ENCODE data around the gene SIDT1. TPM values are rescaled to one million over a fixed set of nuclear protein-coding genes. Genes with fewer than 3 reads are reported as not detected.

SIDT1 gene
- total RNA-seq, 1 donor from 2014 or later: not detected

DNA sequence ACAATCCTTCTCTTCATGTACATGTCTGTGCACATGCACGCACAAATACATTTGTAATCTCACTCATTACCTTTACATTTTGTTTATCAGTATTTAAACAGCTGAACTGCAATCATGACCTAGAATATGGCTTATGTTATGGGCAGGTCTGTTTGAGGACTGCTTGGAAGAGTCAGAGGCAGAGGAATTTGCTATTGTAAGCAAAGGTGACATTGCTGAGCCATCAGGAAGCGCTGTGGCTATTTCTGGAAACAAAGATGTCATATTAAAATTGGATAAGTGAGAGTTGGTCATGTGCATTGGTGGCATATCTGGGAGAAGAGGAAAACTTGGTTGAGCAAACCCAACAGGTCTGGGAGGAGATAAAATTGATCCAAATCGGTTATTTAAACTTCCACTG lies 122.5 kb downstream of the SIDT1 start:
- Histone ChIP-seq H4K20me1 (ENCODE audit: insufficient read depth, low read length) (no peaks in the 10 kb centered on the region), H3K79me2 (ENCODE audit: insufficient read depth, low read length) (no peaks in the 10 kb centered on the region), H3K4me2 (ENCODE audit: low read length) (no peak overlapping the region), H3K36me3 (ENCODE audit: insufficient read depth, low read length) (peaks cover 17% of the 10 kb centered on the region), H3K9ac (ENCODE audit: low read length) (no peak overlapping the region), H2AFZ (ENCODE audit: low read depth, low read length) (no peak overlapping the region), H3K4me3 (ENCODE audit: insufficient read depth, low read depth, low read length) (no peak overlapping the region), H3K9me3 (ENCODE audit: insufficient read depth, low read depth, low read length) (no peaks in the 10 kb centered on the region), H3K4me1 (ENCODE audit: insufficient read depth, low read length) (no peaks in the 10 kb centered on the region), H3K27ac (ENCODE audit: low read depth, low read length) (no peak overlapping the region), H3K27me3 (ENCODE audit: insufficient read depth, low read length) (no peaks in the 10 kb centered on the region)
- Mint-ChIP-seq H3K36me3 (ENCODE audit: low read depth, unreplicated experiment) (peaks cover 33% of the 10 kb centered on the region), H3K9me3 (ENCODE audit: unreplicated experiment) (peaks cover 10% of the 10 kb centered on the region), H3K4me1 (ENCODE audit: low read depth, unreplicated experiment) (no peaks in the 10 kb centered on the region), H3K27ac (ENCODE audit: unreplicated experiment) (no peak overlapping the region), H3K27me3 (ENCODE audit: low read depth, unreplicated experiment) (no peaks in the 10 kb centered on the region), H3K4me3 (ENCODE audit: unreplicated experiment) (no peak overlapping the region)
- DNase-seq (ENCODE audit: low read depth): no peak
- TF ChIP-seq, protein P1, sequence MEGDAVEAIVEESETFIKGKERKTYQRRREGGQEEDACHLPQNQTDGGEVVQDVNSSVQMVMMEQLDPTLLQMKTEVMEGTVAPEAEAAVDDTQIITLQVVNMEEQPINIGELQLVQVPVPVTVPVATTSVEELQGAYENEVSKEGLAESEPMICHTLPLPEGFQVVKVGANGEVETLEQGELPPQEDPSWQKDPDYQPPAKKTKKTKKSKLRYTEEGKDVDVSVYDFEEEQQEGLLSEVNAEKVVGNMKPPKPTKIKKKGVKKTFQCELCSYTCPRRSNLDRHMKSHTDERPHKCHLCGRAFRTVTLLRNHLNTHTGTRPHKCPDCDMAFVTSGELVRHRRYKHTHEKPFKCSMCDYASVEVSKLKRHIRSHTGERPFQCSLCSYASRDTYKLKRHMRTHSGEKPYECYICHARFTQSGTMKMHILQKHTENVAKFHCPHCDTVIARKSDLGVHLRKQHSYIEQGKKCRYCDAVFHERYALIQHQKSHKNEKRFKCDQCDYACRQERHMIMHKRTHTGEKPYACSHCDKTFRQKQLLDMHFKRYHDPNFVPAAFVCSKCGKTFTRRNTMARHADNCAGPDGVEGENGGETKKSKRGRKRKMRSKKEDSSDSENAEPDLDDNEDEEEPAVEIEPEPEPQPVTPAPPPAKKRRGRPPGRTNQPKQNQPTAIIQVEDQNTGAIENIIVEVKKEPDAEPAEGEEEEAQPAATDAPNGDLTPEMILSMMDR (IDR thresholded peaks at IDR 0.05; ENCODE audit: insufficient read depth, low read depth, low read length): no peak
- no peak for TF ChIP-seq EZH2 (IDR thresholded peaks at IDR 0.05; ENCODE audit: insufficient read depth, low read length)
- FAIRE-seq: no peak

DNA sequence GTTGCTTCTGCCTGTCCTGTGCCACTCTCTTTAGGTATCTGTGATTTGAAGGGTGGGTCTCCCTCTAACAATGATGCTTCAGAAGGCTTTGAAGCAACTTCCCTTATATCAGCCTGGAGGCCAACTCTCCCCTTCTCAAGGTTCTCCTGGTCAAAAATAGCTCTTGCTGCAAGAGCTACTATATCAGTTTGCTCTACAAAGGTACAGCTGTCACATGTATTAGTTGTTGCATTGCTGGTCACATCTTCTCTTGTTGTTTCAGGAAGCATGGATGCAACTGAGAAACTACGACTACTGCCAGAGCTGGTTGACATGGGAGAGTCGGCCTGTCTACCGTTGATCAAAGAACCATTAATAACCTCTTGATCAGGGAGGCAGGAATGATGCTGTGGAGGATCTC lies 125.8 kb downstream of the SIDT1 start:
- Histone ChIP-seq H3K4me2 (ENCODE audit: low read length) (no peak overlapping the region), H3K36me3 (ENCODE audit: insufficient read depth, low read length) (peaks cover 23% of the 10 kb centered on the region), H3K9me3 (ENCODE audit: insufficient read depth, low read depth, low read length) (no peaks in the 10 kb centered on the region), H3K9ac (ENCODE audit: low read length) (no peak overlapping the region), H4K20me1 (ENCODE audit: insufficient read depth, low read length) (no peaks in the 10 kb centered on the region), H2AFZ (ENCODE audit: low read depth, low read length) (no peak overlapping the region), H3K4me3 (ENCODE audit: insufficient read depth, low read depth, low read length) (no peak overlapping the region), H3K27me3 (ENCODE audit: insufficient read depth, low read length) (no peaks in the 10 kb centered on the region), H3K27ac (ENCODE audit: low read depth, low read length) (no peak overlapping the region), H3K4me1 (ENCODE audit: insufficient read depth, low read length) (no peaks in the 10 kb centered on the region), H3K79me2 (ENCODE audit: insufficient read depth, low read length) (no peaks in the 10 kb centered on the region)
- peaks cover 7% of the 10 kb centered on the region for H3K9me3 Mint-ChIP-seq (ENCODE audit: unreplicated experiment)
- H3K36me3 Mint-ChIP-seq (ENCODE audit: low read depth, unreplicated experiment): peaks cover 40% of the 10 kb centered on the region
- H3K4me3 Mint-ChIP-seq (ENCODE audit: unreplicated experiment): no peak overlapping the region
- no peaks in the 10 kb centered on the region for H3K27me3 Mint-ChIP-seq (ENCODE audit: low read depth, unreplicated experiment)
- TF ChIP-seq EZH2 (IDR thresholded peaks at IDR 0.05; ENCODE audit: insufficient read depth, low read length): no peak
- TF ChIP-seq, protein P1 (IDR thresholded peaks at IDR 0.05; ENCODE audit: insufficient read depth, low read depth, low read length): no peak
- no peak for DNase-seq (ENCODE audit: low read depth)
- H3K27ac Mint-ChIP-seq (ENCODE audit: unreplicated experiment): no peak overlapping the region
- no peak for FAIRE-seq
- H3K4me1 Mint-ChIP-seq (ENCODE audit: low read depth, unreplicated experiment): no peaks in the 10 kb centered on the region

DNA sequence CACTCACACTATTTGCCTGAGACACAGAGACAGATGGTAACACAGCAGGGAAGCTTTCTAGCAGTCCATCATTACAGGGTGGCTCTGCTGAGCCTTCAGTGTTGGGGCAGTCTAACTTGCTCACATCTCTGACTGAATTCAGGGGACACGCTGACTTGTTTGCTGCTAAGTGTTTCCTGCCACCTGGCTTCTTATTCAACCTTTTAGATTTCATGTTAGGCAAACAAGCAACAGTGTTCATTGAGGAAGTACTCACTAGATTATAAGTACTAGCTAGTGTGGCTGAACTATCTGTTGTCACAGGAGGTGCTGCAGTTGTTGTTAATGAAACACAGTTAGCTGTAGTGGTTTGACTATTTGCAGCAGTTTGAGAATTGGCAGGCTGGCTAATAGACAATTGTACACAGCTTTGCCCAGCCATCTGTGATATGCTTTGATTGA lies 126.8 kb downstream of the SIDT1 start:
- H3K27ac Mint-ChIP-seq (ENCODE audit: unreplicated experiment): no peak overlapping the region
- no peak for FAIRE-seq

More for the DNA sequence above, 126.8 kb downstream of the SIDT1 start:
- Histone ChIP-seq H3K4me1 (ENCODE audit: insufficient read depth, low read length) (no peaks in the 10 kb centered on the region), H3K9ac (ENCODE audit: low read length) (no peak overlapping the region), H3K27me3 (ENCODE audit: insufficient read depth, low read length) (no peaks in the 10 kb centered on the region), H3K4me2 (ENCODE audit: low read length) (no peak overlapping the region), H3K4me3 (ENCODE audit: insufficient read depth, low read depth, low read length) (no peak overlapping the region), H3K9me3 (ENCODE audit: insufficient read depth, low read depth, low read length) (no peaks in the 10 kb centered on the region), H2AFZ (ENCODE audit: low read depth, low read length) (no peak overlapping the region), H4K20me1 (ENCODE audit: insufficient read depth, low read length) (no peaks in the 10 kb centered on the region), H3K79me2 (ENCODE audit: insufficient read depth, low read length) (no peaks in the 10 kb centered on the region), H3K36me3 (ENCODE audit: insufficient read depth, low read length) (peaks cover 23% of the 10 kb centered on the region), H3K27ac (ENCODE audit: low read depth, low read length) (no peak overlapping the region)
- Mint-ChIP-seq H3K27me3 (ENCODE audit: low read depth, unreplicated experiment) (no peaks in the 10 kb centered on the region), H3K4me1 (ENCODE audit: low read depth, unreplicated experiment) (no peaks in the 10 kb centered on the region), H3K36me3 (ENCODE audit: low read depth, unreplicated experiment) (peaks cover 38% of the 10 kb centered on the region), H3K4me3 (ENCODE audit: unreplicated experiment) (no peak overlapping the region), H3K9me3 (ENCODE audit: unreplicated experiment) (peaks cover 7% of the 10 kb centered on the region)
- TF ChIP-seq EZH2 (IDR thresholded peaks at IDR 0.05; ENCODE audit: insufficient read depth, low read length): no peak
- TF ChIP-seq, protein P1 (IDR thresholded peaks at IDR 0.05; ENCODE audit: insufficient read depth, low read depth, low read length): no peak
- DNase-seq (ENCODE audit: low read depth): no peak
